Measurements from ENCODE around the gene TNFAIP8L2.

Gene TNFAIP8L2

DNA sequence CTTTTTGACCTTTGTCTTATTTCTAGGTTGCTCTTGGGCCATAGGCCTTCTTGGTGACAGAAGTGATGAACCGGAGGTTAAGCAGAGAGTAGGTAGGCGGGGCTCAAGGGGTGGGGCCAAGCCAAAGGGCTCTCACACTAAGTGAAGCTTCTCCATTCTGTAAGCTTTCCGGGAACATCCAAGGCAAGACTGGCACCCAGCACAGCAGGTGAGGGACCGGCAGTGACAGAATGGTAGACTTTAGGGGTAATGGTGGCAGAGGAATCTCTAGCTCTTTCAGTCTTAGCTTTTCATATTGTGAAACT, at the start of gene TNFAIP8L2:
TNFAIP8L2 (plus strand) TSS at position 135 of the 305 bp plus-strand sequence. CDS start 2,049 bp downstream, outside the sequence.
- TF ChIP-seq, protein P1, sequence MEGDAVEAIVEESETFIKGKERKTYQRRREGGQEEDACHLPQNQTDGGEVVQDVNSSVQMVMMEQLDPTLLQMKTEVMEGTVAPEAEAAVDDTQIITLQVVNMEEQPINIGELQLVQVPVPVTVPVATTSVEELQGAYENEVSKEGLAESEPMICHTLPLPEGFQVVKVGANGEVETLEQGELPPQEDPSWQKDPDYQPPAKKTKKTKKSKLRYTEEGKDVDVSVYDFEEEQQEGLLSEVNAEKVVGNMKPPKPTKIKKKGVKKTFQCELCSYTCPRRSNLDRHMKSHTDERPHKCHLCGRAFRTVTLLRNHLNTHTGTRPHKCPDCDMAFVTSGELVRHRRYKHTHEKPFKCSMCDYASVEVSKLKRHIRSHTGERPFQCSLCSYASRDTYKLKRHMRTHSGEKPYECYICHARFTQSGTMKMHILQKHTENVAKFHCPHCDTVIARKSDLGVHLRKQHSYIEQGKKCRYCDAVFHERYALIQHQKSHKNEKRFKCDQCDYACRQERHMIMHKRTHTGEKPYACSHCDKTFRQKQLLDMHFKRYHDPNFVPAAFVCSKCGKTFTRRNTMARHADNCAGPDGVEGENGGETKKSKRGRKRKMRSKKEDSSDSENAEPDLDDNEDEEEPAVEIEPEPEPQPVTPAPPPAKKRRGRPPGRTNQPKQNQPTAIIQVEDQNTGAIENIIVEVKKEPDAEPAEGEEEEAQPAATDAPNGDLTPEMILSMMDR (IDR thresholded peaks at IDR 0.05; ENCODE audit: low read depth, low read length, missing control alignments) = no peak
- H3K4me3 ChIP-seq (replicated peaks; ENCODE audit: low read depth, low read length) = no peak within 1 kb of the TSS
- no peak for DNase-seq (ENCODE audit: extremely low read depth, low read depth)

DNA sequence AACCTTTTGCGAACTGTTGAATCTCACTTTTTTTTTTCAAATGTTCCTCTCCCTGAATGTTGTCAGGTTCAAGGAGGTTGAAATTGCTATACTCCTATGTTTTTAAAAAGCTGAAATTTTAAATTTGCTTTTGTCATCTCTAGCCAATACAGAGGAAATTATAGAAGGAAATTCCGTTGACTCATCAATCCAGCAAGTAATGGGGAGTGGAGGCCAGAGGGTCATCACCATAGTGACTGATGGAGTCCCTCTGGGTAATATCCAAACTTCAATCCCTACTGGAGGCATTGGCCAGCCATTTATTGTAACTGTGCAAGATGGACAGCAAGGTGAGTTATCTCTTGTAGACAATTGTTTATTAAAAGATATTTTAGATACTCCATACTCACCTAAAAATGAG, 49.6 kb upstream of the TNFAIP8L2 start:
- peak; percentile 25 for DNase-seq (ENCODE audit: extremely low read depth, low read depth)
- TF ChIP-seq, protein P1 (IDR thresholded peaks at IDR 0.05; ENCODE audit: low read depth, low read length, missing control alignments) = no peak
- H3K4me3 ChIP-seq (replicated peaks; ENCODE audit: low read depth, low read length) = no peak overlapping the region

DNA sequence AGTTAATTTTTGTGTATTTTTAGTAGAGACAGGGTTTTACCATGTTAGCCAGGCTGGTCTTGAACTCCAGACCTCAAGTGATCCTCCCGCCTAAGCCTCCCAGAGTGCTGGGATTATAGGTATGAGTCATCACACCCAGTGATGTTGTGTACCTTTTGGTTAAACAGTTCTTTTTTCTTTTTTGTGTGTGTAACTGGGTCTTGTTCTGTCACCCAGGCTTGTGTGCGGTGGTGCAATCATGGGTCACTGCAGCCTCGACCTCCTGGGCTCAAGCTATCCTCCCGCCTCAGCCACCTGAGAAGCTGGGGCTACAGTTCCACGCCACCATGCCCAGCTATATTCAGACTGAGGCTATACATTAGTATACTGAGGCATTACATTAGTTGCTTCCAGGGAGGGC, 48.1 kb upstream of the TNFAIP8L2 start:
- H3K4me3 ChIP-seq (replicated peaks; ENCODE audit: low read depth, low read length) = no peak overlapping the region
- DNase-seq (ENCODE audit: extremely low read depth, low read depth) = no peak
- TF ChIP-seq, protein P1 (IDR thresholded peaks at IDR 0.05; ENCODE audit: low read depth, low read length, missing control alignments) = no peak

DNA sequence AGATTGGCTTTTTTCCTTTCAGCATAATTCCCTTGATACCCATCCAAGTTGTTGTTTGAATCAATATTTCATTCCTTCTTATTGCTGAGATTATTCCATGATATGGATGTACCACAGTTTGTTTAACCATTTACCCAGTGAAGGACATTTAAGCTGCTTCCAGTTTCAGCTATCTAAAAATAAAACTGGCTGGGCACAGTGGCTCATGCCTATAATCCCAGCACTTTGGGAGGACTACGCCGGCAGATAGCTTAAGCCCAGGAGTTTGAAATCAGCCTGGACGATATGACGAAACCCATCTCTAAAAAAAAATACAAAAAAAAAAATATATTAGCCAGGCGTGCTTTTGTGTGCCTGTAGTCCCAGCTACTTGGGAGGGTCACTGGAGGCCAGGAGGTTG, 42.6 kb upstream of the TNFAIP8L2 start:
- TF ChIP-seq, protein P1 (IDR thresholded peaks at IDR 0.05; ENCODE audit: low read depth, low read length, missing control alignments) = no peak
- DNase-seq (ENCODE audit: extremely low read depth, low read depth) = no peak
- no peak overlapping the region for H3K4me3 ChIP-seq (replicated peaks; ENCODE audit: low read depth, low read length)

DNA sequence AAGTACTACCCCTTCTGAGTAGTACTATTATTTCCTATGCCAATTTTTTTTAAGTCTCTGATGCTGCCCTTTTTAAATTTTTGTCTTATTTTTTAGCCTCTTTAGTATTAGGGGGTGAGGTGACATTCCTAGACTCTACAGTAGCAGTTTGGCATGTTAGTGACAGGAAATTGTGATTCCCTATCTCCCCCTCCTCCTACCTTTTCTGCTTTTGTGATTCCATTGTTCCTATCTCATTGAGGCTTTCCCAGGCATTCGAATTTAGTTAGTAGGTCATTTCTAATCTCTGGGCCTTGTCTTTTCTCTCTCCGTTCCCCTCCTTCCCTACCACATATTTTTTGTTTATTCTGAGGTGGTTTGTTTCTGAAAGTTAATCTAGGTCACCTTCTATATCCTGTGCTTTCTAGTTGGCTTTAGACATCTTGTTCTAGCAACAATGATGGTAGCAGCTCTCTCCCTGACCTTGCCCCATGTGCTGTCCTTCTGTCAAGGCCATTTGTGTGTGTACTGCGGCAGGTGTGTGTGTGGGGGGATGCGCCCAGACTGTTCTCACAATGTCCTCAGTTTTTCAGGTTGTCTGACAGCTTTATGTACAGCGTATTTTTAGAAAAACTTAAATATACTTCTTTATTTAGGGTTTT, 31.6 kb upstream of the TNFAIP8L2 start:
- no peak overlapping the region for H3K4me3 ChIP-seq (replicated peaks; ENCODE audit: low read depth, low read length)
- DNase-seq (ENCODE audit: extremely low read depth, low read depth) = no peak
- TF ChIP-seq, protein P1 (IDR thresholded peaks at IDR 0.05; ENCODE audit: low read depth, low read length, missing control alignments) = no peak

DNA sequence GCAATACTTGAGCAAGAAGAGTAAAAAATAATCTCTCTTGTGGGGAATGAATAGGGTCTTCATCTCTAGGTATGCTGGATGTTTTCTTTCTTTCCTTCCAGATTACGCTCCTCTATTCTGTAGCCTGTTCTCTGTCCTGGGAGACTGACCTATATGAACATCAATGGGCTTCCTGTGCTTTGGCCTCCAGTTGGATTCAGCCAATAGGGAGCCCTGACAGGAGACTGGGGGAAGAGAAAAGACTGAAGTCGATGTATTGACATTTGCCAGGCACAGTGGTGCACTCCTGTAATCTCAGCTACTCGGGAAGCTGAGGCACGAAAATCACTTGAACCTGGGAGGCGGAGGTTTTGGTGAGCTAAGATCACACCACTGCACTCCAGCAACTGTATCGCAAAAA, 27.6 kb upstream of the TNFAIP8L2 start:
- H3K4me3 ChIP-seq (replicated peaks; ENCODE audit: low read depth, low read length) = no peak overlapping the region
- TF ChIP-seq, protein P1 (IDR thresholded peaks at IDR 0.05; ENCODE audit: low read depth, low read length, missing control alignments) = no peak
- DNase-seq (ENCODE audit: extremely low read depth, low read depth) = no peak
